GM23338 (cell line): ENCODE data around the gene ACTBL2.

Experiments used
- CREB1 ChIP-seq: fragments of 250-450 bp; sonication (Bioruptor Pico); IDR thresholded peaks from 2 replicates; pipeline ENCODE4 v1.5.0; 2020; ENCODE audit warnings: low read depth, mild to moderate bottlenecking, moderate library complexity
- EZH2 ChIP-seq: fragments of 200-600 bp; sonication (generic); IDR thresholded peaks from one replicate; pipeline ENCODE4 v1.8.0; 2017; ENCODE audit warnings: antibody characterized with exemption, mild to moderate bottlenecking, low read depth; ENCODE audit not compliant: unreplicated experiment
- EZH2phosphoT487 ChIP-seq: fragments of 200-600 bp; sonication (generic); IDR thresholded peaks from one replicate; pipeline ENCODE4 v1.8.1; 2018; ENCODE audit warnings: antibody characterized with exemption; ENCODE audit not compliant: unreplicated experiment
- JUNB ChIP-seq: IDR thresholded peaks from one replicate; pipeline ENCODE4 v1.6.1; 2016; ENCODE audit warnings: antibody characterized with exemption; ENCODE audit not compliant: unreplicated experiment
- POLR2AphosphoS5 ChIP-seq: IDR thresholded peaks from 2 replicates; pipeline ENCODE4 v1.6.1; 2016; ENCODE audit warnings: antibody characterized with exemption, low read depth
- REST ChIP-seq: IDR thresholded peaks from one replicate; pipeline ENCODE4 v1.6.1; 2018; ENCODE audit warnings: antibody characterized with exemption; ENCODE audit not compliant: unreplicated experiment
- STAT1 ChIP-seq: IDR thresholded peaks from one replicate; pipeline ENCODE4 v1.6.1; 2016; ENCODE audit warnings: antibody characterized with exemption; ENCODE audit not compliant: unreplicated experiment
- ZNF462 ChIP-seq: fragments of 250-450 bp; sonication (Bioruptor Pico); IDR thresholded peaks from 2 replicates; pipeline ENCODE4 v1.5.0; 2020; ENCODE audit warnings: mild to moderate bottlenecking, moderate library complexity
- TF ChIP-seq, protein P1 (sequence below), 2 experiments: fragments of 200-600 bp in 1 of 2; sonication (generic) in 1 of 2; conservative IDR thresholded peaks; 2 replicates each; pipeline versions ENCODE4 v1.5.1 to v1.6.1; 2016 to 2017; ENCODE audit warnings: antibody characterized with exemption in 2 of 2, low read depth in 2 of 2, mild to moderate bottlenecking in 2 of 2, moderate library complexity in 1 of 2

- TF ChIP-seq, protein P1, sequence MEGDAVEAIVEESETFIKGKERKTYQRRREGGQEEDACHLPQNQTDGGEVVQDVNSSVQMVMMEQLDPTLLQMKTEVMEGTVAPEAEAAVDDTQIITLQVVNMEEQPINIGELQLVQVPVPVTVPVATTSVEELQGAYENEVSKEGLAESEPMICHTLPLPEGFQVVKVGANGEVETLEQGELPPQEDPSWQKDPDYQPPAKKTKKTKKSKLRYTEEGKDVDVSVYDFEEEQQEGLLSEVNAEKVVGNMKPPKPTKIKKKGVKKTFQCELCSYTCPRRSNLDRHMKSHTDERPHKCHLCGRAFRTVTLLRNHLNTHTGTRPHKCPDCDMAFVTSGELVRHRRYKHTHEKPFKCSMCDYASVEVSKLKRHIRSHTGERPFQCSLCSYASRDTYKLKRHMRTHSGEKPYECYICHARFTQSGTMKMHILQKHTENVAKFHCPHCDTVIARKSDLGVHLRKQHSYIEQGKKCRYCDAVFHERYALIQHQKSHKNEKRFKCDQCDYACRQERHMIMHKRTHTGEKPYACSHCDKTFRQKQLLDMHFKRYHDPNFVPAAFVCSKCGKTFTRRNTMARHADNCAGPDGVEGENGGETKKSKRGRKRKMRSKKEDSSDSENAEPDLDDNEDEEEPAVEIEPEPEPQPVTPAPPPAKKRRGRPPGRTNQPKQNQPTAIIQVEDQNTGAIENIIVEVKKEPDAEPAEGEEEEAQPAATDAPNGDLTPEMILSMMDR (conservative IDR thresholded peaks at IDR 0.05; ENCODE audit: low read depth in 2 of 2): no peak
- TF ChIP-seq CREB1 (CRISPR knock-in tag) (no peak), JUNB (no peak), EZH2 (no peak), STAT1 (no peak), EZH2phosphoT487 (no peak), REST (no peak), POLR2AphosphoS5 (no peak), ZNF462 (no peak)
Observed at GRCh38 chr5:57494104-57495098, 11.8 kb upstream of the ACTBL2 start.
